GM19463 (cell line): Measurements from ENCODE around the gene SLC5A10.

Experiments used
- ATAC-seq: cut with Tn5 transposase; IDR thresholded peaks from one replicate; pipeline ENCODE4 v1.9.1; 2021; ENCODE audit warnings: mild to moderate bottlenecking, moderate library complexity; ENCODE audit not compliant: unreplicated experiment

Gene SLC5A10

GRCh38 chr17:19000531-19001325, 48.8 kb downstream of the SLC5A10 start:
- no peak for ATAC-seq

- no peak for ATAC-seq
Measured at GRCh38 chr17:19001907-19002590, 50.1 kb downstream of the SLC5A10 start.

- no peak for ATAC-seq
Measured at GRCh38 chr17:19002805-19003542, 51.0 kb downstream of the SLC5A10 start.

- ATAC-seq, result peak; percentile 31
Measured at GRCh38 chr17:19003543-19004420, 51.8 kb downstream of the SLC5A10 start.

GRCh38 chr17:19004421-19005136, 52.6 kb downstream of the SLC5A10 start, which contains the start of gene FAM83G:
Gene FAM83G, minus strand, starts transcription at chr17:19004764. Its CDS starts 723 bp downstream, at chr17:19004041.
- ATAC-seq, result peak; percentile 86

- ATAC-seq, result no peak
Measured at GRCh38 chr17:19005137-19005773, 53.3 kb downstream of the SLC5A10 start.

- ATAC-seq, result no peak
Measured at GRCh38 chr17:19005789-19006430, 53.9 kb downstream of the SLC5A10 start.

GRCh38 chr17:19006698-19007097, 54.7 kb downstream of the SLC5A10 start:
- ATAC-seq, result no peak

GRCh38 chr17:19009970-19010369, 58.0 kb downstream of the SLC5A10 start:
- ATAC-seq, result no peak

GRCh38 chr17:19010729-19011505, 59.0 kb downstream of the SLC5A10 start:
- no peak for ATAC-seq

GRCh38 chr17:19011581-19011980, 59.6 kb downstream of the SLC5A10 start:
- no peak for ATAC-seq

GRCh38 chr17:19012171-19013080, 60.5 kb downstream of the SLC5A10 start:
- no peak for ATAC-seq

- ATAC-seq, result no peak
Measured at GRCh38 chr17:19013226-19013625, 61.3 kb downstream of the SLC5A10 start.

- no peak for ATAC-seq
Measured at GRCh38 chr17:19013806-19014627, 62.1 kb downstream of the SLC5A10 start.

- no peak for ATAC-seq
Measured at GRCh38 chr17:19014628-19015215, 62.8 kb downstream of the SLC5A10 start.

GRCh38 chr17:19015428-19015827, 63.5 kb downstream of the SLC5A10 start:
- ATAC-seq, result no peak
